ENCODE results near the gene FAXC.

FAXC gene

DNA sequence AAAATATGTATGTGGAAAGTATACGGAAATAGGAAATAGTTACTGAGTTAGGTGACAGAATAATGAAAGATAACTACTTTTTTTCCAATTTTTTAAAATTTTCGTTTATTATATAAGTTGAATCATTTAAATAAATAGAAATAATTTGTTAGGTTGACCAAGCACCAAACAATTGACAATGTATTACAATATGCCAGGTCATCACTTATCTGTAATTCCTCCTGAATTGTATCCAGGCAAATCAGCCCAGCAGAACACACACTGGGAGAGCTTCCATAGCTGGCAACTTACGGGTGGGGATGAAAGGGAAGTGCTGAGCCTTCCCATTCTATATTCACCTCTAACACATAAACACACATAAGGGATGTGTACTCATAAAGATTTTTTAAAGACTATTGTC lies 40.7 kb downstream of the FAXC start:
- TF ChIP-seq, protein P1, sequence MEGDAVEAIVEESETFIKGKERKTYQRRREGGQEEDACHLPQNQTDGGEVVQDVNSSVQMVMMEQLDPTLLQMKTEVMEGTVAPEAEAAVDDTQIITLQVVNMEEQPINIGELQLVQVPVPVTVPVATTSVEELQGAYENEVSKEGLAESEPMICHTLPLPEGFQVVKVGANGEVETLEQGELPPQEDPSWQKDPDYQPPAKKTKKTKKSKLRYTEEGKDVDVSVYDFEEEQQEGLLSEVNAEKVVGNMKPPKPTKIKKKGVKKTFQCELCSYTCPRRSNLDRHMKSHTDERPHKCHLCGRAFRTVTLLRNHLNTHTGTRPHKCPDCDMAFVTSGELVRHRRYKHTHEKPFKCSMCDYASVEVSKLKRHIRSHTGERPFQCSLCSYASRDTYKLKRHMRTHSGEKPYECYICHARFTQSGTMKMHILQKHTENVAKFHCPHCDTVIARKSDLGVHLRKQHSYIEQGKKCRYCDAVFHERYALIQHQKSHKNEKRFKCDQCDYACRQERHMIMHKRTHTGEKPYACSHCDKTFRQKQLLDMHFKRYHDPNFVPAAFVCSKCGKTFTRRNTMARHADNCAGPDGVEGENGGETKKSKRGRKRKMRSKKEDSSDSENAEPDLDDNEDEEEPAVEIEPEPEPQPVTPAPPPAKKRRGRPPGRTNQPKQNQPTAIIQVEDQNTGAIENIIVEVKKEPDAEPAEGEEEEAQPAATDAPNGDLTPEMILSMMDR (IDR thresholded peaks at IDR 0.05; ENCODE audit: low read depth, low read length, missing control alignments) = no peak
- no peak for DNase-seq (ENCODE audit: extremely low read depth, low read depth)
- no peak overlapping the region for H3K4me3 ChIP-seq (replicated peaks; ENCODE audit: low read depth, low read length)

DNA sequence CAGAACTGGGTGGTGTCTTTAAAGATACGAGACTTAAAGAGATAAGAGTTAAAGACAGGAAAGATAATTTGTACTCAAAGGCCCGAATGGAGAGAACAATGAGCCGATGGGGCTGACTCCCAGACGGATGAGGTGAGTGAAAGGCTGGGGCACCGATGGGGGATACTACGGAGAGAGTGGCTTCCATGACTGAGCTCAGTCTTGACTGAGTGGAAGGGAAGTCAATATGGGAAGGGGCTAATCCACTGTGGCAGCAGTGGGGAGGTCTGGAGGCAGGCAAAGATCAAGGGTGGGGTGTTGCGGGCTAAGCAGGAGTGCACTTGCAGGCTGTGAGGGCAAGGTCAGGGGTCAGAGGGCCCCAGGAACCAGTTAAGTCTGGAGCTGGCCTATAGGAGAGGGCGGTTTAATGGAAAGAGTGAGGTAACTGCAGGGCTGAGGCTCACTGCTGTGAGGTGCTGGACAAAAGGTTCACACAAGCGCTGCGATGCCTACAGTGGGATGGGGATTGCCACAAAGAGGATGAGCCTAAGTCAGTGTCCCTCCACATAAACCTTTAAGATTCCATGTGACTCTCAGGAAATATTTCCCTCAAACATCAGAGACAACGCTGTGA lies 42.1 kb downstream of the FAXC start:
- TF ChIP-seq, protein P1 (IDR thresholded peaks at IDR 0.05; ENCODE audit: low read depth, low read length, missing control alignments) = no peak
- DNase-seq (ENCODE audit: extremely low read depth, low read depth) = no peak
- H3K4me3 ChIP-seq (replicated peaks; ENCODE audit: low read depth, low read length) = no peak overlapping the region

DNA sequence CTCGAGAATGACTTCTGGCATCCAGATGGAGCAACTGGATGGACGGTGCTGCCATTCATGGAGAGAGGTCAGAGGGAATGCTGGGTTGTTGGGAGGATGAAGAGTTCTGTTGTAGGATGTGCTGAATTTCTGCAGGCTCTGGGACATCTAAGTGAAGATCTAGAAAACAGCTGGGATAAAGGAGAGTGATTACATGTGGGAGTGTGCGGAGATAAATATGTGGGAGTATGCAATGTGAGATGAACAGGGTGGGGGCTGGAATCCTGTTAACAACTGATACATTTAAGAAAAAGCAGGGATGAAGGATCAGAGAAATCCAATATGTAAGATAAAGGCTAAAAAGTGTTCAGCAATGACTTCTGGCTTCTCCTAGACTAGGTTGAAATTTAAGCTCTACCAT lies 43.1 kb downstream of the FAXC start:
- DNase-seq (ENCODE audit: extremely low read depth, low read depth) = no peak
- TF ChIP-seq, protein P1 (IDR thresholded peaks at IDR 0.05; ENCODE audit: low read depth, low read length, missing control alignments) = no peak
- H3K4me3 ChIP-seq (replicated peaks; ENCODE audit: low read depth, low read length) = no peak overlapping the region

DNA sequence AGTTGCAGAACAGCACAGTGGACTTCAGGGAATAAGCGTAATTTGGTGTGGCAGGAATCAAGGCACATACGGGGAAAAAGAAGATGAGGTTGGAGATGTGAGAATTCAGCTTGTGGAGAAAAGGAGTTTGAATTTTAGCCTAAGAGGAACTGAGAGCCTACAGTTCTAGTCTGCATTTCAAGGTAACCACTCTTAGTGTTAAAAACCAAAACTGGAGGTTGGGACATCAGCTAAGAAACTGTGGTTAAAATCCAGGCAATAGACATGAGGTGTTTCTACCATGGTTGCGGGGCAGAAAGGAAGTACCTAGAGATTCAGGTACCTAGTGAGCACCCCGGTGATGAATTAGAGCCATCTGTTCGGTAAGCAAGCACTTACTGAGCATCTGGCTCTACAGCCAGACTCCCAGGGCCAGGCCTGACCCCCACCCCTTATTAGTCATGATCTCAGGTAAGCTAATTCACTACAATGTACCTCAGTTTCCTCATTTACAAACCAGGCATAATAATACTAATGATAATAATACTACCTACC lies 44.4 kb downstream of the FAXC start:
- no peak overlapping the region for H3K4me3 ChIP-seq (replicated peaks; ENCODE audit: low read depth, low read length)
- no peak for DNase-seq (ENCODE audit: extremely low read depth, low read depth)
- TF ChIP-seq, protein P1 (IDR thresholded peaks at IDR 0.05; ENCODE audit: low read depth, low read length, missing control alignments) = no peak

DNA sequence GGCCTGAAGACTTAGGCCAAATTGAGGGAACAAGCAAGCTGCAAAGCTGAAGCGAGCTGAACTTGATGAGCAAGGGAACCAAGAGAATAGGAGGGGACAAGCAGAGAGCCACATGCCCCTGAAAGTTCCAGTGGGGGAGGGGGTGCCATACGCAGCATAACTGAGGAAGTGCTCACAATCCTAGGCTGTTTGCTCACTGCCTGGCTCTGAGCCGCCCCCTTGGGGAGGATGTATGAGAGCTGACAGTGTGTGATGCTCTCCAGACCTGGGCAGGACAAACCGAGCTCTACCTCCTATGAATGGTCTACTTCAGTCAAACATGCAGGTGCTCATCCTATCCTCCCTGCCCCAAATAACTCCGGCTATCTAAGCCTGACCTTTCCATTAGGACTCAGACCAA lies 52.1 kb downstream of the FAXC start:
- no peak for DNase-seq (ENCODE audit: extremely low read depth, low read depth)
- H3K4me3 ChIP-seq (replicated peaks; ENCODE audit: low read depth, low read length) = no peak overlapping the region
- TF ChIP-seq, protein P1 (IDR thresholded peaks at IDR 0.05; ENCODE audit: low read depth, low read length, missing control alignments) = no peak

DNA sequence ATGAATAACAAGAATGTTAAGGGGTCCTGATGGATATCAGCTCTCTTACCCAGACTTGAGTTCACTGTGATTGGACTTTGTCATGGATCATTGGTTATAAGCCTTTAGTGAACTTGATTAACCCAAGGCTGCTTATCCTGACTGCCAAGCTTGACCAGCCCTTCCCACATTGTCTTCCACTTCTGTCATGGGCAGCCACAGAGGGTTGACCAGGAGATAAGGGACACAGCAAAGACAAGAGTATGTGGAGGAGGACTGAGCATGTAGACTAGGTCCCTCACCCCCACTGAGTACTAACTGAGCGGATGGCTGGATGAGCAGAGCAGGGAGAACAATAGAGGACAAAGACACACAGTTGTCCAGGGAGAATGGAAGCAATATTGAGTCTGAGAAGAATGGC lies 52.5 kb downstream of the FAXC start:
- H3K4me3 ChIP-seq (replicated peaks; ENCODE audit: low read depth, low read length) = no peak overlapping the region
- TF ChIP-seq, protein P1 (IDR thresholded peaks at IDR 0.05; ENCODE audit: low read depth, low read length, missing control alignments) = no peak
- no peak for DNase-seq (ENCODE audit: extremely low read depth, low read depth)

DNA sequence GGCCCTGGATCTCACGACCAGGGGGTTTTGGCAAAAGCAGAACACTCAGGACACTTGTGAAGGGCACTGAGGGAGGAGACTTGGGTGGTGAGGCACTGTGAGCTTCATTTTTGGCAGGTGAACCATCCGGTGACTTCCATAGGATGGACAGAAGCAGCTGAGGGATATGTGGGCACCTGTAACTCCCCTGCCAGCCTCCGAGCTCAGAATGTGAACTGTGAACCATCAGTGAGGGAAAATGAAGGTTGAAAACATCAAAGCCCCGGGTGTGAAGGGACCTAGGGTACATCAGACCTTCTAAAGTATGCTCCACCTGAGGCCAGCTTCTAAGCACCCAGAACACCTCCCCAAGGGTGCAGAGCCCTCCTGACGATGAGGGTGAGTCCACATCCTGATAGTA lies 53.2 kb downstream of the FAXC start:
- TF ChIP-seq, protein P1 (IDR thresholded peaks at IDR 0.05; ENCODE audit: low read depth, low read length, missing control alignments) = no peak
- H3K4me3 ChIP-seq (replicated peaks; ENCODE audit: low read depth, low read length) = no peak overlapping the region
- no peak for DNase-seq (ENCODE audit: extremely low read depth, low read depth)

Data from HFF-Myc (cell line).